ENCODE measurements around the gene POLR3G. TPM values are rescaled to one million over a fixed set of nuclear protein-coding genes. Genes with fewer than 3 reads are reported as not detected.

POLR3G gene
- total RNA-seq, 1 experiment from 2014 or later, result 73.6 TPM

GRCh38 chr5:90551376-90551775 is 76.7 kb downstream of the POLR3G start:
- no peak overlapping the region for H2BK20ac ChIP-seq (ENCODE audit: low read depth, low read length, poor library complexity, severe bottlenecking)
- H2BK120ac ChIP-seq (ENCODE audit: low read depth, low read length, poor library complexity, severe bottlenecking), result no peak overlapping the region
- no peaks in the 10 kb centered on the region for H3K27me3 ChIP-seq (ENCODE audit: insufficient read depth, low read length)
- H3K79me1 ChIP-seq (ENCODE audit: insufficient read depth, low read depth, low read length, poor library complexity, severe bottlenecking), result no peaks in the 10 kb centered on the region
- H3K27me3 Mint-ChIP-seq (ENCODE audit: low read depth), result 0 out of 2 replicates have a peak, but pooled peaks cover 2% of the 10 kb centered on the region
- no CpG with 5 or more reads among the region's 5 CpGs for WGBS (ENCODE audit: extremely low coverage, insufficient read length, low lambda C conversion rate)
- H3K9me3 Mint-ChIP-seq, result no peaks in the 10 kb centered on the region
- no peaks in the 10 kb centered on the region for H3K79me2 ChIP-seq (ENCODE audit: insufficient read depth, low read length)
- H3K4me1 Mint-ChIP-seq, result peaks cover 51 to 59% of the 10 kb centered on the region in 2 experiments
- H4K91ac ChIP-seq (ENCODE audit: insufficient read length, low read depth, low read length), result no peak overlapping the region
- H3K4me2 ChIP-seq (ENCODE audit: insufficient read depth, insufficient read length, low read length), result no peak overlapping the region
- no peak overlapping the region for H3T11ph ChIP-seq (ENCODE audit: low read length)
- no peak overlapping the region for H2AK5ac ChIP-seq (ENCODE audit: insufficient read length, low read length)
- no peak overlapping the region for H2BK12ac ChIP-seq (ENCODE audit: insufficient read length, low read depth, low read length)
- no peak overlapping the region for H3K23ac ChIP-seq (ENCODE audit: insufficient read length, low read depth, low read length)
- no peak overlapping the region for H3K4me3 Mint-ChIP-seq
- H2BK5ac ChIP-seq (ENCODE audit: insufficient read length, low read length), result no peak overlapping the region
- H3K14ac ChIP-seq (ENCODE audit: insufficient read depth, low read length), result no peak overlapping the region
- H2AFZ ChIP-seq (ENCODE audit: low read length), result no peak overlapping the region
- DNase-seq, result no peak
- H3K9ac ChIP-seq (ENCODE audit: extremely low read depth, insufficient read length, low read length), result no peak overlapping the region
- no peaks in the 10 kb centered on the region for H3K23me2 ChIP-seq (ENCODE audit: insufficient read length, low read depth, low read length, poor library complexity, severe bottlenecking)
- H2BK15ac ChIP-seq (ENCODE audit: low read depth, low read length), result no peak overlapping the region
- no peak overlapping the region for H4K8ac ChIP-seq (replicated peaks; ENCODE audit: insufficient read length, low read depth, low read length)
- H3K4ac ChIP-seq (ENCODE audit: low read depth, low read length), result no peak overlapping the region
- H4K20me1 ChIP-seq (ENCODE audit: control insufficient read depth, insufficient read depth, insufficient read length), result no peaks in the 10 kb centered on the region
- no peak overlapping the region for H3K27ac ChIP-seq (ENCODE audit: insufficient read length, low read depth, low read length)
- H3K4me1 ChIP-seq (ENCODE audit: insufficient read depth, low read length), result peaks cover 15% of the 10 kb centered on the region
- no peak for TF ChIP-seq CTCF (conservative IDR thresholded peaks at IDR 0.05)
- H4K5ac ChIP-seq (ENCODE audit: insufficient read length, low read depth, low read length), result no peak overlapping the region
- no peak overlapping the region for H3K56ac ChIP-seq (ENCODE audit: insufficient read length, low read depth, low read length)
- H3K18ac ChIP-seq (ENCODE audit: insufficient read length, low read depth, low read length), result no peak overlapping the region
- H3K9me3 ChIP-seq (ENCODE audit: control insufficient read depth, low read depth, low read length), result no peaks in the 10 kb centered on the region
- H3K27ac Mint-ChIP-seq, result peak overlapping the region in 1 of 3 experiments; percentile 49; a peak in 1 of 7 replicates
- H3K36me3 Mint-ChIP-seq (ENCODE audit: insufficient read depth in 1 of 3, low read depth in 3 of 3), result no peaks in the 10 kb centered on the region; a peak in 2 of 7 replicates
